Placental epithelial cell (primary cell): ENCODE measurements around the gene MAGEA11. TPM values are rescaled to one million over a fixed set of nuclear protein-coding genes. Genes with fewer than 3 reads are reported as not detected.

ENCODE experiments used
- small RNA-seq: library from RNA; depleted of rRNA; stranded (forward); fragments of <200 nt; gene quantifications from one replicate; pipeline ENCODE3, GENCODE V24; 2012
- total RNA-seq: library from RNA; depleted of rRNA; stranded (reverse); fragments of >200 nt; gene quantifications from 2 replicates; pipeline ENCODE4 v1.2.3, GENCODE V29; 2012

Gene MAGEA11, protein sequence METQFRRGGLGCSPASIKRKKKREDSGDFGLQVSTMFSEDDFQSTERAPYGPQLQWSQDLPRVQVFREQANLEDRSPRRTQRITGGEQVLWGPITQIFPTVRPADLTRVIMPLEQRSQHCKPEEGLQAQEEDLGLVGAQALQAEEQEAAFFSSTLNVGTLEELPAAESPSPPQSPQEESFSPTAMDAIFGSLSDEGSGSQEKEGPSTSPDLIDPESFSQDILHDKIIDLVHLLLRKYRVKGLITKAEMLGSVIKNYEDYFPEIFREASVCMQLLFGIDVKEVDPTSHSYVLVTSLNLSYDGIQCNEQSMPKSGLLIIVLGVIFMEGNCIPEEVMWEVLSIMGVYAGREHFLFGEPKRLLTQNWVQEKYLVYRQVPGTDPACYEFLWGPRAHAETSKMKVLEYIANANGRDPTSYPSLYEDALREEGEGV
- not detected in 2 replicates for total RNA-seq

DNA sequence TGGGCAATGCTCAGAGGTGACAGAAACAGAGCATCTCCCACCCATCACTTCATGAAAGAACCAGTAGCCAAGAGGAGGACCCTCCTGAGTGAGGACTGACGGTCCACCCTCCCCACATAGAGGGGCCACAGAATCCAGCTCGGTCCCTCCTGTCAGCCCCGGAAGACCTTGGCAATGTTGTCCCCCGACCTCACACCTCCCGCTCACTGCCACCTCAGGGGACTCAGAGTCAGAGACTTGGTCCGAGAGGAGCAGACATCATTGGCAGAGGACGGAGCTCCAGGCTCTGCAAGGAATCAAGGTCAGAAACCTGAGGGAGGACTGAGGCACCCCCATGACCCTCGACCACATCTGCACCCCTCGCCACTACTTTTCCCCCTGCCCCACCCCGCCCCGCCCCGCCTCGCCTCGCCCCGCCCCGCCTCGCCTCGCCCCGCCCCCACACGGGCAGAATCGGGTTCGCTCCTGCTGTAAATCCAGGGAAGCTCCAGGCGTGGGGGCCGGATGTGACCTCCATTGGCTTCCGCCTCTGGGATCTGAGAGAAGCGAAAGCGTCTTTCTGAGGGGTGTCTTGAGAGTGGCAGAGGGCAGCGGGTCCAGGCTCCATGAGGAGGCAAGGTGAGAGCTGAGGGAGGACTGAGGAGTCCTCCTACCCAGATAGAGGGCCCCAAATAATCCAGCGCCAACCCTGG, at the start of gene MAGEA11:
MAGEA11 (plus strand) TSS at position 516 of the 692 bp plus-strand sequence. CDS start 1,100 bp downstream, outside the sequence.

Small RNAs within 50 kb of the gene (small RNA-seq; reads per million reads assigned to genes)
- not detected for gene AC244098.1
- not detected for gene AC244098.2
- gene AC244098.3: not detected

Other genes with a start within 250 kb of the MAGEA11 start
- gene IDS, start 206.8 kb upstream of the MAGEA11 start, total RNA-seq: 15.7 and 38.6 TPM in 2 replicates
- gene EOLA1, start 171.0 kb upstream of the MAGEA11 start, total RNA-seq: 15.7 and 20.5 TPM in 2 replicates
- not detected in 2 replicates for gene HSFX3, start 162.1 kb upstream of the MAGEA11 start, total RNA-seq
- gene MAGEA9B, start 124.6 kb upstream of the MAGEA11 start, total RNA-seq: not detected in 2 replicates
- gene HSFX2, start 116.7 kb upstream of the MAGEA11 start, total RNA-seq: not detected in 2 replicates
- 10.2 and 11.0 TPM in 2 replicates for gene TMEM185A, start 80.3 kb upstream of the MAGEA11 start, total RNA-seq
- gene HSFX1, start 62.0 kb downstream of the MAGEA11 start, total RNA-seq: 0.39 and 0.43 TPM in 2 replicates
- gene MAGEA9, start 69.9 kb downstream of the MAGEA11 start, total RNA-seq: not detected in 2 replicates
- not detected in 2 replicates for gene MAGEA8, start 169.1 kb downstream of the MAGEA11 start, total RNA-seq
- gene HSFX4, start 217.5 kb downstream of the MAGEA11 start, total RNA-seq: not detected in 2 replicates
- 18.8 and 20.0 TPM in 2 replicates for gene EOLA2, start 226.4 kb downstream of the MAGEA11 start, total RNA-seq